ENCODE measurements around the gene DLL1.

The DLL1 gene

GRCh38 chr6:170293341-170294231 is 2.7 kb upstream of the DLL1 start:
- Histone ChIP-seq H3K27me3 (peaks cover 98% of the 10 kb centered on the region), H3K4me3 (ENCODE audit: low read depth, low read length) (no peak overlapping the region), H3K9me3 (no peaks in the 10 kb centered on the region), H3K4me1 (0 out of 2 replicates have a peak, but pooled peaks cover 3% of the 10 kb centered on the region), H3K36me3 (no peaks in the 10 kb centered on the region)
- TF ChIP-seq, protein P1, sequence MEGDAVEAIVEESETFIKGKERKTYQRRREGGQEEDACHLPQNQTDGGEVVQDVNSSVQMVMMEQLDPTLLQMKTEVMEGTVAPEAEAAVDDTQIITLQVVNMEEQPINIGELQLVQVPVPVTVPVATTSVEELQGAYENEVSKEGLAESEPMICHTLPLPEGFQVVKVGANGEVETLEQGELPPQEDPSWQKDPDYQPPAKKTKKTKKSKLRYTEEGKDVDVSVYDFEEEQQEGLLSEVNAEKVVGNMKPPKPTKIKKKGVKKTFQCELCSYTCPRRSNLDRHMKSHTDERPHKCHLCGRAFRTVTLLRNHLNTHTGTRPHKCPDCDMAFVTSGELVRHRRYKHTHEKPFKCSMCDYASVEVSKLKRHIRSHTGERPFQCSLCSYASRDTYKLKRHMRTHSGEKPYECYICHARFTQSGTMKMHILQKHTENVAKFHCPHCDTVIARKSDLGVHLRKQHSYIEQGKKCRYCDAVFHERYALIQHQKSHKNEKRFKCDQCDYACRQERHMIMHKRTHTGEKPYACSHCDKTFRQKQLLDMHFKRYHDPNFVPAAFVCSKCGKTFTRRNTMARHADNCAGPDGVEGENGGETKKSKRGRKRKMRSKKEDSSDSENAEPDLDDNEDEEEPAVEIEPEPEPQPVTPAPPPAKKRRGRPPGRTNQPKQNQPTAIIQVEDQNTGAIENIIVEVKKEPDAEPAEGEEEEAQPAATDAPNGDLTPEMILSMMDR (IDR thresholded peaks at IDR 0.05; ENCODE audit: low read depth, low read length): no peak
- no peak for DNase-seq

- H3K36me3 ChIP-seq: no peaks in the 10 kb centered on the region
- no peaks in the 10 kb centered on the region for H3K9me3 ChIP-seq
- H3K27me3 ChIP-seq: peaks cover 98% of the 10 kb centered on the region
- no peak for DNase-seq
- H3K4me1 ChIP-seq: 0 out of 2 replicates have a peak, but pooled peaks cover 3% of the 10 kb centered on the region
- TF ChIP-seq, protein P1 (IDR thresholded peaks at IDR 0.05; ENCODE audit: low read depth, low read length): 0 out of 2 replicates have a peak, but pooled peaks have one; percentile 15
- H3K4me3 ChIP-seq (ENCODE audit: low read depth, low read length): no peak overlapping the region; the same call in 1 of the 2 replicates
Measured at GRCh38 chr6:170292407-170293158, 1.7 kb upstream of the DLL1 start.

- Histone ChIP-seq H3K27me3 (peaks cover 98% of the 10 kb centered on the region), H3K4me1 (0 out of 2 replicates have a peak, but pooled peaks cover 3% of the 10 kb centered on the region), H3K4me3 (ENCODE audit: low read depth, low read length) (peak overlapping the region; percentile 34), H3K9me3 (no peaks in the 10 kb centered on the region), H3K36me3 (no peaks in the 10 kb centered on the region)
- TF ChIP-seq, protein P1 (IDR thresholded peaks at IDR 0.05; ENCODE audit: low read depth, low read length): no peak
- DNase-seq: no peak
Measured at GRCh38 chr6:170292111-170292406, 1.2 kb upstream of the DLL1 start.

DNA sequence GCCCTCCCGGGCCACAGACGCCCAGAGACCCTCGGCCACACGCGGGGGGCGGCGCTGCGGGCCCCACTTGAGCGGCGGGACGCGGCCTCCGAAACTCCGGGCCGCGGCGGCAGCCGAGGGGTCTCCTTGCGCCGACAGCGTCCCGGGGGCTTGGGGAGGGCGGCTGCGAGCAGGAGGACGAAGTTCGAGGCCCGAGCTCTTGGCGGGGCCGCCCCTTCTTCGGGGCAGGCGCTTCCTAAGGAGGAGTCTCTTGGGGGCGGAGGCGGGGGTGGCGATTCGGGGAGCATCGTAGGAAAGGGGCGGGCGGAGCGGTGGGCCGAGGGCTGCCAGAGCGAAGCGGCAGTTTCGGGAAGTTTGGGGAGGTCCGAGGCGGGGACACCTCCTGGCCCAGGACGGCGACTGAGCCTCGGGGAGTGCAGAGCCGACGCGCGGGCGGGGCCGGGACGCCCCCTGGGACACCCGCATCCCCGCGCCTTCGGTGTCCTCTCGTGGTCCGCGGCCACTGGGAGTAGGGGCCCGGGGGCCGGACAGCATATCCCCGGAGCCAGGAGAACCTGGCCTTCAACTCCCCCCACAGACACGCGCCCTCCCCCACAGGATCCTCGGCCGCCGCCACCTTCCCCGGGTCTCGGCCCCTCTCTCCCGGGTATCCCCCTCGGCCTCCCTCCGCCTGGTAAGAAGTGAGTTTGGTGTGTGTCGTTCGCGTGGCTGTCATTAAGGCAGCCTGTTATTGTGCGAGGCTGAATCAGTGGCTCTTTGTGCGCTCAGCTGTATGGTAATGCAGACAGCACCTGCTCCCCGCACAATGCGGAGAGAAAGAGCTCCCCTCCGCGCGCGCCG is 613 bp upstream of the DLL1 start:
- Histone ChIP-seq H3K36me3 (no peaks in the 10 kb centered on the region), H3K27me3 (peaks cover 93% of the 10 kb centered on the region), H3K4me1 (0 out of 2 replicates have a peak, but pooled peaks cover 3% of the 10 kb centered on the region), H3K9me3 (no peaks in the 10 kb centered on the region), H3K4me3 (ENCODE audit: low read depth, low read length) (peak overlapping the region; percentile 34)
- DNase-seq: peak; percentile 64
- TF ChIP-seq, protein P1 (IDR thresholded peaks at IDR 0.05; ENCODE audit: low read depth, low read length): no peak

DNA sequence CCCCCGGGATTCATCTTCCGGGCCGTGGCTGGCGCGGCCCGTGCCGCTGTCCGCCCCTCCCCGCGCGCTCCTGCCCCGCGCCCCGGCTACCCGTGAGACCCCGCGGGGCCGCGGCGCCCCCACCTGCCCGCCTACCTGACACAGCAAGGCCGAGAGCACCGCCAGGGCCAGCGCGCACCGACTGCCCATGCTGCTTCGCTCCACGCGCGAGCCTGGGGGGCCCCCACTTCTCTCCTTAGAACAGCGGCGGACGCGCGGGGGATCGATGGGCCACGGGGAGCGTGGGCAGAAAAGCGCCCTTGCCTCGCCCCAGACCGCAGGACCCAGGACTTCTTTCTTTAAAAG is 955 bp downstream of the DLL1 start:
- TF ChIP-seq, protein P1 (IDR thresholded peaks at IDR 0.05; ENCODE audit: low read depth, low read length): no peak
- DNase-seq: no peak
- Histone ChIP-seq H3K27me3 (peaks cover 78% of the 10 kb centered on the region), H3K9me3 (no peaks in the 10 kb centered on the region), H3K36me3 (no peaks in the 10 kb centered on the region), H3K4me3 (ENCODE audit: low read depth, low read length) (peak overlapping the region; percentile 63), H3K4me1 (peaks cover 11% of the 10 kb centered on the region; the same call in 1 of the 2 replicates)

All from BE2C (cell line).